IMR-90 (cell line): ENCODE results near the gene SLC17A8. TPM values are rescaled to one million over a fixed set of nuclear protein-coding genes. Genes with fewer than 3 reads are reported as not detected.

ENCODE experiments used
- ATAC-seq: fragments of 200-7000 bp; cut with Tn5 transposase; 2 replicates; pipeline ENCODE4 v1.9.1; 2020; ENCODE audit warnings: low read depth, mild to moderate bottlenecking, moderate library complexity
- BruUV-seq: library from RNA; stranded (reverse); fragments of 400-500 nt; replicated peaks from 2 replicates; lab custom pipeline; 2021; lab: Mats Ljungman, UMichigan
- CTCF ChIA-PET: fragments of 300-600 bp; formaldehyde crosslinking; extraction: SDS; loops from one replicate; lab custom pipeline; 2021; ENCODE audit warnings: antibody characterized with exemption; lab: Yijun Ruan, JAX
- POLR2A ChIA-PET: fragments of 300-600 bp; sonication (Branson Sonifier 250); formaldehyde crosslinking; loops from one replicate; lab custom pipeline; 2022; ENCODE audit warnings: antibody characterized with exemption; ENCODE audit not compliant: unreplicated experiment; lab: Charles Lee
- DNase-seq: peaks from one replicate; pipeline ENCODE4 v3.0.0; 2013
- H2AFZ ChIP-seq: replicated peaks from 2 replicates; pipeline ENCODE3; 2013; ENCODE audit warnings: low read length, mild to moderate bottlenecking; ENCODE audit not compliant: poor library complexity
- H2AK5ac ChIP-seq: 2 replicates; pipeline ENCODE4 v1.6.1; 2013; ENCODE audit warnings: low read depth, low read length, inconsistent platforms
- H2AK9ac ChIP-seq: replicated peaks from 2 replicates; pipeline ENCODE3; 2013; ENCODE audit warnings: mild to moderate bottlenecking, low read depth, low read length, moderate library complexity; ENCODE audit not compliant: poor library complexity
- H2BK120ac ChIP-seq: 2 replicates; pipeline ENCODE4 v1.6.1; 2013; ENCODE audit warnings: low read depth, low read length, inconsistent platforms
- H2BK15ac ChIP-seq: 3 replicates; pipeline ENCODE4 v1.6.1; 2013; ENCODE audit warnings: low read depth, low read length, inconsistent platforms
- H2BK20ac ChIP-seq: 2 replicates; pipeline ENCODE4 v1.6.1; 2013; ENCODE audit warnings: low read depth, mild to moderate bottlenecking, inconsistent platforms, low read length, moderate library complexity
- H2BK5ac ChIP-seq: 2 replicates; pipeline ENCODE4 v1.6.1; 2013; ENCODE audit warnings: mild to moderate bottlenecking, low read depth, low read length, inconsistent platforms; ENCODE audit not compliant: poor library complexity, severe bottlenecking
- H3K14ac ChIP-seq: replicated peaks from 2 replicates; pipeline ENCODE4 v1.6.1; 2013; ENCODE audit warnings: low read depth, low read length, inconsistent platforms
- H3K18ac ChIP-seq: 2 replicates; pipeline ENCODE4 v1.6.1; 2013; ENCODE audit warnings: low read depth, low read length, control low read depth
- H3K23ac ChIP-seq: 2 replicates; pipeline ENCODE4 v1.6.1; 2013; ENCODE audit warnings: low read depth, low read length, inconsistent platforms
- H3K27ac ChIP-seq: 2 replicates; pipeline ENCODE4 v1.5.1; 2013; ENCODE audit warnings: mild to moderate bottlenecking, control low read depth, low read length; ENCODE audit not compliant: insufficient read depth
- H3K27me3 ChIP-seq: 2 replicates; pipeline ENCODE4 v1.6.1; 2013; ENCODE audit warnings: low read length; ENCODE audit not compliant: control insufficient read depth, insufficient read depth
- H3K36me3 ChIP-seq: 2 replicates; pipeline ENCODE4 v1.6.1; 2013; ENCODE audit warnings: low read length, mixed read lengths; ENCODE audit not compliant: control insufficient read depth, insufficient read depth
- H3K4ac ChIP-seq: 2 replicates; pipeline ENCODE4 v1.6.1; 2013; ENCODE audit warnings: low read depth, low read length, inconsistent platforms
- H3K4me1 ChIP-seq: 2 replicates; pipeline ENCODE4 v1.6.1; 2013; ENCODE audit warnings: low read length, mixed read lengths; ENCODE audit not compliant: control insufficient read depth, insufficient read depth
- H3K4me2 ChIP-seq: 2 replicates; pipeline ENCODE4 v1.6.1; 2013; ENCODE audit warnings: low read depth, mild to moderate bottlenecking, control low read depth, low read length, moderate library complexity
- H3K4me3 ChIP-seq: 2 replicates; pipeline ENCODE4 v1.5.1; 2013; ENCODE audit warnings: low read depth, mild to moderate bottlenecking, control low read depth, low read length, moderate library complexity; ENCODE audit not compliant: insufficient read depth
- H3K56ac ChIP-seq: 2 replicates; pipeline ENCODE4 v1.6.1; 2013; ENCODE audit warnings: low read length, inconsistent platforms; ENCODE audit not compliant: insufficient read depth; ENCODE audit errors: extremely low read depth
- H3K79me1 ChIP-seq, 2 experiments: 2 replicates each; pipeline ENCODE4 v1.6.1; 2013; ENCODE audit warnings: low read length in 2 of 2, inconsistent platforms in 1 of 2, low read depth in 1 of 2
- H3K9ac ChIP-seq: 2 replicates; pipeline ENCODE4 v1.6.1; 2013; ENCODE audit warnings: low read depth, low read length, control low read depth
- H3K9me1 ChIP-seq: 2 replicates; pipeline ENCODE4 v1.6.1; 2013; ENCODE audit warnings: low read length, inconsistent platforms; ENCODE audit not compliant: insufficient read depth
- H3K9me3 ChIP-seq: 2 replicates; pipeline ENCODE4 v1.6.1; 2013; ENCODE audit warnings: low read length; ENCODE audit not compliant: control insufficient read depth, insufficient read depth
- H4K20me1 ChIP-seq: 2 replicates; pipeline ENCODE4 v1.6.1; 2013; ENCODE audit warnings: low read length, inconsistent platforms; ENCODE audit not compliant: insufficient read depth
- H4K5ac ChIP-seq: 2 replicates; pipeline ENCODE4 v1.6.1; 2013; ENCODE audit warnings: mild to moderate bottlenecking, low read depth, low read length, control low read depth
- H4K8ac ChIP-seq, 2 experiments: 2 replicates each; pipeline ENCODE4 v1.6.1; 2013; ENCODE audit warnings: low read depth in 2 of 2, low read length in 2 of 2, control low read depth in 1 of 2, inconsistent platforms in 1 of 2
- H4K91ac ChIP-seq: 2 replicates; pipeline ENCODE4 v1.6.1; 2013; ENCODE audit warnings: low read depth, low read length, inconsistent platforms; ENCODE audit not compliant: insufficient read depth
- CTCF ChIP-seq: conservative IDR thresholded peaks from 2 replicates; pipeline ENCODE4 v1.5.1; 2012; ENCODE audit warnings: mild to moderate bottlenecking, low read depth, low read length, improper control_type of control experiment
- dilution Hi-C: fragments of 300-500 bp; cut with HindIII; formaldehyde crosslinking; loops from one replicate; pipeline ENCODE4 v1.14.3; 2018; ENCODE audit warnings: low sequenced_read_pairs; ENCODE audit not compliant: unreplicated experiment
- in situ Hi-C: fragments of 300-500 bp; cut with MboI; formaldehyde crosslinking; loops from 3 replicates; pipeline ENCODE4 v1.14.3; 2019; ENCODE audit warnings: low sequenced_read_pairs, inconsistent platforms, mixed read lengths
- intact Hi-C: fragments of 100-400 bp; cut with micrococcal nuclease; formaldehyde crosslinking; loops from 2 replicates; pipeline ENCODE4 v1.10.0; 2022
- polyA plus RNA-seq, 3 experiments: library from polyadenylated mRNA; depleted of rRNA; stranded (reverse); fragments of >200 nt; gene quantifications; 2 replicates each; pipeline ENCODE4 v1.2.3, GENCODE V29; 2012; ENCODE audit warnings: low replicate concordance in 1 of 3
- total RNA-seq: library from RNA; depleted of rRNA; stranded (reverse); fragments of >200 nt; gene quantifications from 2 replicates; pipeline ENCODE4 v1.2.3, GENCODE V29; 2012

The SLC17A8 gene
- total and polyA plus RNA-seq, 2 of the 4 experiments (the other 2 are of a cell fraction): not detected

- Histone ChIP-seq H2BK20ac (no peak overlapping the region), H3K27ac (no peak overlapping the region), H3K4me1 (no peaks in the 10 kb centered on the region; the same call in 1 of the 2 replicates), H4K20me1 (no peaks in the 10 kb centered on the region), H3K9me3 (no peaks in the 10 kb centered on the region), H3K9me1 (no peaks in the 10 kb centered on the region), H3K36me3 (no peaks in the 10 kb centered on the region), H3K4me3 (no peak overlapping the region), H2AK9ac (no peak overlapping the region), H4K5ac (no peak overlapping the region), H2AFZ (no peak overlapping the region), H3K56ac (no peak overlapping the region), H3K79me1 (no peaks in the 10 kb centered on the region), H2BK15ac (no peak overlapping the region), H3K23ac (no peak overlapping the region), H2BK5ac (no peak overlapping the region), H2AK5ac (no peak overlapping the region), H3K4me2 (no peak overlapping the region), H4K91ac (no peak overlapping the region), H4K8ac (no peak overlapping the region), H3K14ac (no peak overlapping the region), H3K27me3 (peaks cover 18% of the 10 kb centered on the region), H3K9ac (no peak overlapping the region), H3K18ac (no peak overlapping the region), H3K4ac (no peak overlapping the region), H2BK120ac (no peak overlapping the region)
- intact Hi-C loops: no loop called here
- ATAC-seq: no peak
- in situ Hi-C loops: loop anchor here (25.0 kb wide), 1 partner anchor 177 kb away; no protein-coding TSS in a partner anchor
- dilution Hi-C loops: no loop called here
- POLR2A ChIA-PET: no interaction called here
- no peak for DNase-seq
- TF ChIP-seq CTCF: no peak
- BruUV-seq: no TSS peak
- CTCF ChIA-PET: interaction anchor here (1.2 kb wide), 1 partner anchor 12 kb away, joined by 3 read pairs; no protein-coding TSS in a partner anchor
These were observed 3.6 kb downstream of the SLC17A8 start for GRCh38 chr12:100360450-100360849.
